Kidney tubule cell (primary cell): Measurements from ENCODE around the gene CCDC60.
A peak's percentile ranks its signal among the peaks of the same experiment; 100 is the strongest.

Experiments
- DNase-seq: peaks from one replicate; pipeline ENCODE4 v3.0.0-alpha.2; 2018; ENCODE audit warnings: low spot score

Gene CCDC60

DNA sequence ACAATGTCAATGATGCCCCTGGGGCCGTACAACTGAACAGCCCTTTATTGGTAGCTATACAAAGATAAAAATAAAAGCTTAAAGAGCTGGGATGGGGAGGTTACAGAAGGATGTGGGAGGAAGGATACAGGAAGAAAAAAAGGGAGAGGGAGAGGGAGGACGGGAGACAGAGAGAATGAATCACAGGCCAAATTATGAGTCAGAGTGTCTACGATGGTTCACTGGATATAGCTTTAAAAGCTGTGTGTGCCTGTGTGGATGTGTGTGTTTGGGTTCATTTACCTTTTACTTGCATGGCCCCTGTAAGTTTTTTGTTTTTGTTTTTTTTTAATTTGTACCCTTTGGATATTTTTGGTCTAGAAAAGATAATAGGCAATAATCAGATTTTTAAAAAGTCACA is 111.9 kb downstream of the CCDC60 start:
- peak; percentile 68 for DNase-seq

DNA sequence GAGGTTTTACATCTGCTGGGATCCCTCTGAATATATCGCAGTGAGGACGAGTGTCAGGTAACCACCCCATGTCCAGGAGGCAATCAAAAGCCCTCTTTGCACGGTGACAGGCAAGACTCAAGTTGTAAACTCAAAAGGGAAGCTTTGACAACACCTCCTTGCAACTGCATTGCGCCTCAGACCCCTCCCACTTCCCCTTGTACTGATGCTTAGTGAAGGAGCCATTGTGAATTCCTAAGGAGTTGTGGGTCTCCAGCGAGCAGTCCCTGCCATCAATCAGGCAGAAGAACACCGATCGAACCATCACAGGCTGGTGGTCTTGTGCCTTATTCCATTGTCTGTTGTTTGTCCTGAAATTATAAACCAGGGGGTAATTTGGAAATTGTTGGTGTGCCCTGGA is 112.6 kb downstream of the CCDC60 start:
- DNase-seq: no peak

DNA sequence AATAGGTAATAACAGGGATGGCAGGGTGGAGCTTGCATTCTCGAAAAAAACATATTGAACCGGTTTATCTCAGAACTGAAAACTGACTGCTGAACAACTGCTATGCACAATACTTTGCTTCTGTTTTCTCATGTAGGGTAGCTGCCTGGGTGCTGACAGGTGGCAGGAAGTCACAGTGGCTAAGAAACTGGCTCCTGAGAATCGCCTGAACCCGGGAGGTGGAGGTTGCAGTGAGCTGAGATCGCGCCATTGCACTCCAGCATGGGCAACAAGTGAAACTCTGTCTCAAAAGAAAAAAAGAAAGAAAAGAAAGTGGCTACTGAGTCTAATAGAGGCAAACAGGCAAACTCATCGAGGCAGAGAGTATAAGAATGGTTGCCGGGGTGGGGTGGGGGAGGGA is 113.1 kb downstream of the CCDC60 start:
- DNase-seq: no peak

DNA sequence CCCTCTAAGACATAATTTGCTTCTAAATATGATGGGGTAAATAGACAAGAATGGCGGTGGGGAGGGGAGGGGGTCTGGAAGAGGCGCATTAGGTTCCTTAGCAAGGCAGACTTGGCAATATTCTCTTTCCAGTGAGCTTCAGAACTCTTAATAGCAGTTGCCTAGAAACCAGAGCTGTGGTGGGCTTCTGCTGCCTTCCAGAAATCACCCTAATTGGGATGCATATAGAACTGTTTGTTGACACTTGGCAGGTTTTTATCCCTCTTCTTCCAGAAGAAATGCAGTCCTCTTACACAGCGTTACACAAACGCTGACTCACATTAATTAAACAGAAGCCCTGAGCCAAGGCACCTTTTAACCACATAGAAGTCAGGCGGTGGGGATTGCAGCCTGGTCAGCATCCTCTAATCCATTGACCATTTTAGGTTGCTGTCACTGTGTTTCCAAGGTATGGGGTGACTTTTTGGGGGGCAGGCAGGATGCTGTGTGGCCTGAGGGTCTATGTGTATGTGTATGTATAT is 114.1 kb downstream of the CCDC60 start:
- no peak for DNase-seq

DNA sequence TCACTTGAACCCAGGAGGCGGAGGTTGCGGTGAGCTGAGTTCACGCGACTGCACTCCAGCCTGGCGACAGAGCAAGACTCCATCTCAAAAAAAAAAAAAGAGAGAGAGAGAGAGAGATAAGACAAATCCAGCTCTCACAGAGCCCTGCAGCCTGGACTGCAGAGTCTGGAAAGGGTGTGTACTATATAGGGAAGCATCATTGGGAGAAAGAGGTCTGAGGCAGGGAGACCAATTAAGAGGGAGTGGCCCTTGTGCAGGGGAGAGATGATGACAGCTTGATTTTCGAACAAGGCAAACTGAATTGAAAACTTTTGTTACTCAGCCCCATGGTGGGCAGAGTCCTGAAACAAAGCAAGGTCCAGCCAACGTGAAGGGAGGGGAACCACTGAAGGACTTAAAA is 116.2 kb downstream of the CCDC60 start:
- DNase-seq: no peak

DNA sequence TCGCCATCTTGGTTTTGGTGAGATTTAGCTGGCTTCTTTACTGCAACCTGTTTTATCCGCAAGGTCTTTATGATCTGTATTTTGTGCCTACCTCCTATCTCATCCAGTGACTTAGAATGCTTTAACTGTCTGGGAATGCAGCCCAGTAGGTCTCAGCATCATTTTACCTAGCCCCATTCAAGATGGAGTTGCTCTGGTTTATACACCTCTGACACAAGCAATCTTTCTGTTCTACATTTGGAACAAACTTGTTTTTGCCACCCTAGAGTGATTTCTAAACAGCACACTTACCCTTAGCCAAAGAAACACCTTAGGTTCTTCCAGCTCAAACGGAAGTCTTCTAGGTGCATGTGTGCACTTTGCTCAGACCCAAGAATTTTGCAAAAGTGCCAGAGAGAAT is 122.3 kb downstream of the CCDC60 start:
- no peak for DNase-seq

DNA sequence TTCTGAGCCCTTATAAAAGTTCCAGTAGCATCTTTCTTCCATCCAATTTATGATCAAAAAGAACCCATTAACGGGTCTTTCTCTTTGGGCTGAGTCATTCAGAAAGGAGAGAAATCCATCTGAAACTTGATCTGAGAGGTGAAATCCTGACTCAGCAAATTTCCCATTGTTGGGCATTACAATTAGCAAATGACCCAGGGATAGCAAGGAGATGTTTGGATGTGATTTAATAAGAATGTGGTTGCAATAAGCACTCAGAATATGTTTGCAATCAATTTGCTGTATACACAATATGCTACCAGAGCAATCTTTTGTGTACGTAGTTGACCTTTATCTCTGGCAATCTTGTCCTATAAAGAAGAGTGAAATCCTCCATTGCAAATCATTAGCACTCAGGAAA is 122.7 kb downstream of the CCDC60 start:
- DNase-seq: no peak

DNA sequence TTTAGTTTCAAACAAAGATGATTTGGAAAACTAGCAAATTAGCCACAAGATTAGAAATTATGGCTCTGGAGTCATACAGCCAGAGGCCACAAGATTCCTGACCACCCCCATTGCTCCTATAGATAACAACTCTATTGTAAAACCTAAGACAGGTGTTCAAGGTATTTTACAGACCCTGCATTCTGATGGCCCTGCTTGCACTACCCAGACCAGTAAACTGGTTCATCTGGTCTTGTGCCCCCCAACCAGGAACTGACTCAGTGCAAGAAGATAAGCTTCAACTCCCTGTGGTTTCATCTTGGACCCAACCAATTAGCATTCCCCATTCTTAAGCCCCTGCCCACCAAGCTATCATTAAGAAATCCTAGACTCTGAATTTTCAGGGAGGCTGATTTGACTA is 125.0 kb downstream of the CCDC60 start:
- DNase-seq: no peak

DNA sequence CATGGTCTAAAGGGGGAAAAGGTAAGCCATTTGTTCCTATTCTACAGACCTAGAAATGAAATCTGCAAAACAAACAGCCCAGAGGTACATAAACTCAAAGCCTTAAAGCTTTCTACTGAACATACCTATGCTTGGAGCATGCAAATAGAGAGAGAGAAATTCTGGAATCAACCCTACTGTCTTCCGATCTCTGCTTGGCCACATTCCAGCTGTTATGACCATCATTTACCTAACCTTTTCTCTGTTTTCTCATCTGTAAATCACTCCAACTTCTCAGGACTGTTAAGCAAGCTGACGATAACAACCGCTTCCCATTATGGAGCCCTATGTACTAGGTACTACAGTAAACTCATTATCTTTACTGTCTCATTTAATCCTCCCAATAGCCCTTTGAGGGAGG is 126.3 kb downstream of the CCDC60 start:
- DNase-seq: no peak

DNA sequence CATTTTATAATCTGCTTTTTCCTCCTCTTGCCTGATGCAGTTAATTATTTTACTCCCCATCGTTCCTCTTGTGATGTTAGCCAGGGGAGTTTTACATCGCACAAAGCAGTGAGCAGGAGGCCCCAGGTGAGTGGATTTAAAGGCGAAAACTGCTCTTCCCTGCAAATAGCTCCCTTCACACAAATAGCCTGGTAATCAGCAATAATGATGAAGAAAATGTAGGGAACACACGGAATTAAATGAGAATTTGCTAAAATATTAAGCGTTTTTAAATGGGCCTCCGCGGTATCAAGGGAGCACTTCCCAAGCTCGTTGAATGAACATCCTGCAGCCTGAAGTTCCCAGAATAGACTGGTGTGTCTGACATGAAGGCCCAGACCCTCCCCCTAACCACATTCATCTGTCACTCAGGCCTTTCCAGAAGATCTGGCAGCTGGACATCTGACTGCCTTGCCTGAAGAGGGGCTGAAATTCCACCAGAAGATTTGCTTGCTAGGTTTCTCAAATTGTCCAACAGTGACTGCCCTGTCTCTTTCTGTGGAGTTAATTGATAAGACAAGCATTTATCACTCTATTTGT is 127.2 kb downstream of the CCDC60 start:
- no peak for DNase-seq

DNA sequence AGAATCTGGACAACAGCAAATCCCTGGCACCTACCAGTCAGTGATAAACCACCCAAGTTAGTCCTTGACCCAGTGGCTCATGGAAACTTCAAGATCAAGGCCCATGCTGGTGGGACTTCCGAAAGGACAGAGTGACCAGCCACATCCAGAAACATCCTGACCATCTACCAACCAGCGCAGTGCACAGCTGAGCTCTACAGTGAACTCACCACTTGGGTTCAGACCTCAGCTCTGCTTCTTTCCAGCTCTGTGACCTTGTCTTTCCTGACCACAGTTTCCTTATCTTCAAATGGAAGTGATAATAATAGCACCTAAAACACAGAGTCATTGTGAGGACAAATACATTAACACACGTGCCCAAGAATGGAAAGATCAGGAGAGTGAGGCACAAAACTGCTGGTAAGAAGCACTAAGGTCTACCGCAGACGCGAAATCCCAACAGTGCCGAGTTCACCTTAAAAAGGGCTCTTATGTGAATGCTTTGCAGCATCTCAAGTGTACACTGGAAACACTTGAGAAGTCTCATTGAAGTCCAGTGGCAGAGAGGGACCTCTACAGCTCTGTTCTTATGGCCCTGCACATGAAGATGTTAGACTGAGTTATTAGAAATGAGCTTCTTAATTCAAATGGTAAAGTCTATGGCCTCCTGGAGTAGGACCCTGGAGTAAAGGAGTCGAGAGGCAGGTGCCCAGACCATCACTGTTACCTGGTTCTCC is 128.8 kb downstream of the CCDC60 start:
- DNase-seq: no peak

DNA sequence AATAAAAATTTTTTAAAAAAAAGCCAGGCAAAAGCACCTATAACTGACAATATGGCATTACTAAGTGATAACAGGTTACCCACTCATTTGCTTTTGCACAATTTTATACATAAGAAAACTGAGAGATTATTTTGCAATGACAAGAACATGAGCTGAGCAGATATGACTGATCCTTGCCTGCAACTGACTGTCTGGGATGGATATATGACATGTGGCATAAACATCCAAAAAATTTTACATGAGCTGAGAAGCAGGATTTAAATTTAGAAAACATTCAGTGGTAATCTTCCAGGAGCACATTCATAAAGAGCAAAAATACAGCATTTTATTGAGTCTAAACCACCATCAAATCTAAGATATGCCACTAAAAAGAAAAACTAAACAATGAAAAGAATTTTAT is 133.8 kb downstream of the CCDC60 start:
- no peak for DNase-seq

DNA sequence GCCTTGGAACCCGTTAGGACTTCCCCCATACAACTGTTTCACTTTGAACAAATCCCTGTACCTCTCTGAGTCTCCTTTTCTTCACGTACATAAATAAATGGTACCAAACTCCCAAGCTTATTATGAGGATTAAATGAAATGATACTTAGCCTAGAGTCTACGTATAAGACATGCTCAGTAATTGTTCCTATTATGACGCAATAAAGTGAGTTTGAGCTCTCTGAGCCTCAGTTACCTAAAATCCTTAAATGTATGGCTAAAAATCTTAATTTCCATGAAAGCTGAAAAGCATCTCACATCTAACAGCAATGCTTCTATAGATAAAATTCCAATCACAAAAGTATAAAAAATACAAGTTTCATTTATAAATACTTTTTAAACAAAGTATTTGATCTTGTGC is 141.1 kb downstream of the CCDC60 start:
- DNase-seq: no peak

DNA sequence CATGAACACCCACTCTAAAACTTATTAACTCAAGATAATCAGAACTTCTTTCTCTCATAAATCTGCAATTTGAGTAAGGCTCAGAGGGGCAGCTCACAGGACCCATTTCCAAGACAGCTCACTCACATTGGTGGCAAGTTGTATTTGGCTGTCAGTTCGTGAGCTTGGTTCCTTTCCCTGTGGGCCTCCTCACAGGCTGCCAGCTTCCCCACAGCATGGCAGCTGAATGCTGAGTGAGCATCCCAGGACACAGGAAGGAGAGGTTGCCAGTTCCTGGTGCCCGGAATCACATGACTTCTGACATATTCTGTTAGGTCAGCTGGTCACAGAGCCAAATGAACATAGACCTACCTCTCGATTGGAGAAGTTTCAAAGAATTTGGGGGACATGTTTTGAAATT is 142.4 kb downstream of the CCDC60 start:
- no peak for DNase-seq

DNA sequence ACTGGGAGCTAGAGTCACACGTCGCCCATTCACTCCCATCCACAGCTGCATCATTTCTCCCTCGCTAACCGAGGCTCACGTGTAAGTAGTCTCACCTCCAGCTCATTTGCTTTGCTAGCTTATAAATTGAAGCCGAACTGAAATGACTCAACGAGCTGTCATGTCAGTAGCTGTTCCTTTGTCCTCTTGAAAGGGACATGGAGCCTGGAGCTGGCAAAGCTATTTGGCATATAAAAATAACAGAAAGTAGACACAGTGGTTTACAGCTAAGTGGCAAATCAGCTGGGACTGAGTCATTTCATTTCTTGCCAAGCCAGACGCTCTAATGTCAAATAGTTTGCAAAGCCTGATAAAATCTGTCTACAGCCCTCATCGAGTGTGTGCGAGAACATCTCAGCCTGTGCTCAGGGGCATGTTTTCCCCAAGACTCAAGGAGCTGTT is 144.6 kb downstream of the CCDC60 start:
- DNase-seq: peak; percentile 3

DNA sequence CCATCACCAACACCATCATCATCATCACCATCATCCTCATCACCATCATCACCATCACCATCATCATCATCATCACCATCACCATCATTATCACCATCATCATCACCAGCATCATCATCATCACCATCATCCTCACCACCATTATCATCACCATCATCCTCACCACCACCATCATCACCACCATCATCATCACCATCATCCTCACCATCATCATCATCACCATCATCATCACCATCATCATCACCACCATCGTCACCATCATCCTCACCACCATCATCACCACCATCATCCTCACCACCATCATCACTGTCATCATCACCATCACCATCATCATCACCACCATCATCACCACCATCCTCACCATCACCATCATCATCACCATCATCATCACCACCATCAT is 146.0 kb downstream of the CCDC60 start:
- no peak for DNase-seq

DNA sequence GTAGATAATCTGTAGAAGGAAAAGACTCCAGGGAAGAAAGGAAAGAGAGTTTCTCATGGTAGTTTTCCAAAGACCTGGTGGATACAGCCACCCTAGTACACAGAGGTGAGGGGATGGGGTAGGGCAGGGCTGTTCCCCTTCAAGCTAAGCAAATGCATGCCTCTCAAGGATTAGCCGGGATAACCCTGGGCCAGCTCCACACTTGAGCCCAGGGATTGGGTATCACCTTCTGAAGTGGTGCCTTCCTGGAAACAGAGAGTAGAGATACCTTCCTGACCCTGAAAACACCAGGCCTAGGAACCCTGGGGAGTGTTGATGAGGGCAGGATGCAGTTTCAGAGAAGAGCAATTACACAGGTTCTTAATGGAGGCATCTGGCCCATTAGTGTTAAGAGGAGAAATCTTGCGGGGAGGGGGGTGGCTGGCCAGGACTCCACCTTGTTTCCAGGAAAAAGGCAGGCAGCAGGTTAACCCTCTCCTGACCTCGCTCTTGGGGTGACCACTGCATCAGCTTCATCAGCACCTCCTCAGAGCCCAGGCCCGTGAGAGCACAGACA is 152.1 kb downstream of the CCDC60 start:
- DNase-seq: no peak

DNA sequence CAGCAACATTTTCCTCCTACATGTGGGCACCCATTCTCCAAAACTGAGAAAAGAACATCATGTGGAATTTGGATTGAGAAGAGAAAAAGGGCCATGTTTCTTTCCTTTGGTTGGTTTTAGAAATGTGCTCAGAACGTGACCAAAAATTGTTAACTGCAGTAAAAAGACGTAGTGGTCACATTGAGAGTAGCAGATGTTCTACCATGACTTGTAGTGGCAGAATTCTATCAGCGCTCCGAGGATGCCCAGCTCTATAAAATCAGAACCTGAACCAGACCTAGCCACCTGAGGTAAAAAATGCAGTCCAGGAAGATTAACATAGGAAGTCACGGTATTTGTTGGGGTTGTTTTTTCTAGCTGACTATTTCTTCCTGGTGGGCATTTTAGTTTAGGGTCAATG is 157.3 kb downstream of the CCDC60 start:
- DNase-seq: no peak

DNA sequence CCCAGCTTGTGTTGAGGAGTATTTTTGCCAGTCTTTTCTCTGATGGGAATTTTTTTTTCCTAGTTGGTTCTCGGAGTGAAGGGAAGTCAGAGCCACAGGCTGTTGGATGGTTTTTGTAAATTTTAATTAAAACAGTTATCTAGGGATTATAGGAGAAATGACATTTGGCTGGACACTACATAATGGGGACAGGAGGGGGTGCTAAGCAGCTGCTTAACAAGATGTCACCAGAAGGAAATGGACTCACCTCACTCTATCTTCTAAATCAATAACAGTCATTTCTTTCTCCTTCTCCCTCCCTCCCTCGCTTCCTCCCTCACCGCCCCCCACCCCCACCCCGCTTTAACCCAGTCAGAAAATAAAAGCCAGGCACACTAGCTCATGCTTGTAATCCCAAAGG is 165.7 kb downstream of the CCDC60 start:
- DNase-seq: no peak

DNA sequence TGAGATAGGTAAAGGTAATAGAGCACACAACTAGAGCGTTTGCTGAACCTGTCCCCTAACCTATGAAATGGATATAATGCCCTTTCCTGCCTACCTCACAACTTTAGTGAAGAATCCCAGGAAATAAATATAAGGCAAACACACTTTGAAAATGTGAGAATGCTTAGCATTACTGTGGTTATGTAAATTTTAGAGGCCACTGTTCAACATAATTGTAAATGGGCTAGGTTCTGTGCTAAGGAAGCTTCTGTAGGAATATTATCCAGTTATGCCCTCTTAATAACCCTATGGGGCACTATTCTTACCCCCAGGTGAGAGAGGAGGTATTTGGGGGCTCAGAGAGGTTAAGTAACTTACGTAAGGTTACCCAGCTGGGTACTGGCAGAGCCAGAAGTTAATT is 166.5 kb downstream of the CCDC60 start:
- DNase-seq: no peak

DNA sequence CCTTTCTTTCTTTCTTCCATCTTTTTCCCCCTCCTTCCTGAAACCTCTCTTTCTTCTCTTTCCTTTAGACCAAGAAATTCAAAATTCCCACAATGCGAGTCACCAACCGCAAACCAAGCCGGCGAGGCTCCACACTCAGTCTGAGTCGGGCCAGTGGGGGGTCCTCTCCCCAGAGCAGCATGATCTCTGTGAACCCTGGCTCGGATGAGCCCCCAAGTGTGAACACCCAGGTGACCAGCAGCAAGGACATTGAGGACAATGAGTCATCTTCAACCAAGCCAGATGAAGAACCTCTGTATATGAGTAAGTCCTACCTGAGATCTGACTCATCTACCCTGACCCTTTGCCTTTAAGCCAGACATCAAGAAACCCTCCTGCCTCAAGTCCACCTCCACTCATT is 170.5 kb downstream of the CCDC60 start:
- peak; percentile 87 for DNase-seq

DNA sequence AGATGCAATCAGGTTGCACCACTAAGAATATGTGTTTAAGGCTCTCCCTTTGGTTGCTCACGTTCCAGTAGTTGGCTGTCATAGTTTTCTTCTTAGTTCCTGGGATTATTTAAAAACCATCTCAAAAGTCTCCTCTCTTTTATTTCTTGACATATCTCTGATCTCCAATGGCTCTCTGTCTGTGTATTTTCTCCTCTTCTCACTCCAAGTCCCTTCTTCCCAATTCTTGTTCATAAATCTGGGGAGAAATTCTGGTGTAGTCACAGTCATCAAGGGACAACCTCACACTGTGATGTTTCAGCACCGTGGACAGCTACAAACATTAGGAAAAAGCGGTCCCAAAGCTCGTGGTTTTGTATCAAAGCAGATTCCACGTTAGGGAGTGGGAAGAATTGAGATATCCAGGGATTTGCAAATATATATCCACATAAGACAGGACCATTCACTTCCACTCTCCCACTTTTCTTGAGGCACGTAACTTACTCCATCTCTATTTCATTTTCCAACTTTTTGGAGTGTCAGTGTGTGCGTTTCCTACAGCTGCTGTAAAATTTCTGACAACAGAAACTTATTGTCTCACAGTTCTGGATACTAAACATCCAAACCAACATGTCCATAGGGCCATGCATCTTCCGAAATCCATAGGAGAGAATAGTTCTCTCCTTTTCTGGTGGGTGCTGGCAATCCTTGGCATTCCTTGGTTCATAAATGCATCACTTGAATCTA is 178.4 kb downstream of the CCDC60 start:
- DNase-seq: no peak

DNA sequence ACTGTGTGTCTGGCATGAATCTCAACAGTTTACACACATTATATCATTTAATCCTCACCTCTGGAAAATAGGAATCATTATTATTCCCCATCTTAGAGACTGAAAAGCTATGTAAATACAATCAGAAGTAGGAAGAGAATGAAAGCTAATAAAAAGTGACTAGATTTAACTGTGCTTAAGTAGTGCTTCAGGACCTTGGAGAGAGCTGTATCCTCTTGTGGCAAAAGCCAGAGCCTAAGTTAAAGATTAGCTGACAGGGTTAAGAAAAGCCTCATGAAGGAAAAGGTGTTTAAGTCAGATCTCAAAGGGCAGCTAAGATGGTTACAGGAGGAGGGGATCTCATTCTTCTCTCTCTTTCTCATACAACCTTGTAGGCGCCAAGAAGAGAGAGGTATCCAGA is 193.7 kb downstream of the CCDC60 start:
- DNase-seq: peak; percentile 44
